RPMI8226 (cell line): ENCODE measurements around the gene SPAG6.

Experiments
- DNase-seq: peaks from one replicate; pipeline ENCODE4 v3.0.0-alpha.2; 2015

The SPAG6 gene

DNA sequence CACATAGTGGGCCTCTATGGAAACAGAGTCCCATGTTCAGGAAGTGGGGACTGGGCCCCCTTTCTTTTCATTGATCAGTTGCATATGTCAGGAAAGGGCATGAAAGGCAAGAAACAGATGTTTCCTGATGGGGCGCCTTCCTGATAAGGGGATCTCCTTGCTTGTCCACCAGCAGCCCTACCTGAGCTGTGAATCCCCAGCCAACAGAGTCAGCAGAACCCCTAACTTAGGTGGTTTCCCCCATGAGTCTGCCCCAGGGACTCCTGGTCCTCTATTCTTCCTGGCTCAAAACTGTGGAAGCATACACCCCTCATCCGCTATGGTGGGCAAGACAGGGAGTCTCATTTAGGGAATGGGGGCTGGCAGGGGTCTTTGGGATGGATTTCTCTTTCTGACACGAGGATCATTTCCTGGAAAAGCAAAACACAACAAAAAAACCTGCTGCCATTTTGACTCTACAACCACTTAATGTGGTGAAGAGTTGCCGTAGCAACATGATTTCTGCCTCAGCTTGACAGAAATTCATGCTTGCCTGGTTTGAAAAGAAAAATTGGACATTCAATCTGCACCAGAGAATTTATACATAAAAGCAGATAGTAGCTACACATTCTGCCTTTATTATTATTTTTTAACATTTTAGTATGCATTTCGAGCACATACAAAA, 119.8 kb downstream of the SPAG6 start:
- no peak for DNase-seq

DNA sequence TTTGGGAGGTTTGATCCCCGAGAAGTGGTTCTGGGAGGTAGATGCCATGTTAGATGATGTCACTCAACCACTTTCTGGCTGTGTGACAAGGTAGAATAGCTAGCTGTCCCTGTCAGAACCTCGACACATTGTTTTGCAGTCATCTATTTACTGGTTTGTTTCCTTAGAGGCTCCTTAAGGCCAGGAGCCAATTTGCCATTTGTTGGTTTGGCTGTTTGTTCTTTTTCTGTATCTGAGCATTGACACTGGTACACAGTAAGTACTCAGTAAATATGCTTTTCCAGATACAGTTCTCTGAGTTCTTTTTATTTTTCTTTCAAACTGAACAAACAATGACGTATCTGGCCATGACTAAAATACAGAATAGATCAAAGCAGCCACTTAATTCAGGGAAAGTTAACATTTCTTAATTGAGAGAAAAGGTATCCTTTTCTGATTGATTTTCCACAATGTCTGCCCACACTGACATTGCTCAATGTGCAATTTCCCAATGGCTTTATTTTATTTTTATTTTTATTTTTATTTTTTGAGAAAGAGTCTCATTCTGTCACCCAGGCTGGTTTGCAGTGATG, 121.6 kb downstream of the SPAG6 start:
- DNase-seq = no peak
